HCT116 (cell line): ENCODE data around the gene CAPN1. TPM values are rescaled to one million over a fixed set of nuclear protein-coding genes. Genes with fewer than 3 reads are reported as not detected.

Experiments used
- ATAC-seq: fragments of 200-7000 bp; cut with Tn5 transposase; 2 replicates; pipeline ENCODE4 v1.9.1; 2020; ENCODE audit warnings: mild to moderate bottlenecking, moderate library complexity
- BruUV-seq: library from RNA; stranded (reverse); fragments of 400-500 nt; replicated peaks from 2 replicates; lab custom pipeline; 2021; lab: Mats Ljungman, UMichigan
- CTCF ChIA-PET: fragments of 300-600 bp; sonication (Branson Sonifier 250); formaldehyde crosslinking; loops from one replicate; lab custom pipeline; 2021; ENCODE audit warnings: antibody characterized with exemption; lab: Charles Lee
- POLR2A ChIA-PET: fragments of 300-600, 350-600 bp; sonication (Branson Sonifier 250); formaldehyde crosslinking; loops from one replicate; lab custom pipeline; 2021; ENCODE audit warnings: antibody characterized with exemption; lab: Charles Lee
- RAD21 ChIA-PET, 2 experiments: fragments of 300-600 bp; sonication (Branson Sonifier 250); formaldehyde crosslinking; loops; one replicate each; lab custom pipeline; 2023; ENCODE audit warnings: low total read pairs in 2 of 2; ENCODE audit not compliant: uncharacterized antibody in 2 of 2, unreplicated experiment in 2 of 2, low non-redundant PET in 1 of 2; lab: Charles Lee
- DNase-seq: peaks from one replicate; pipeline ENCODE4 v3.0.0-alpha.2; 2010; ENCODE audit warnings: low read depth, low spot score
- H2AFZ ChIP-seq: fragments of 200-600 bp; shearing (Covaris generic), sonication (generic); 2 replicates; pipeline ENCODE4 v1.6.1; 2017; ENCODE audit warnings: low read depth, mixed run types, mixed read lengths, antibody characterized with exemption, low read length; ENCODE audit not compliant: poor library complexity, severe bottlenecking
- H3K27ac ChIP-seq: 2 replicates; pipeline ENCODE4 v1.5.1; 2012; ENCODE audit warnings: low read depth, low read length
- H3K27me3 ChIP-seq: fragments of 200-600 bp; sonication (generic); 2 replicates; pipeline ENCODE4 v1.6.1; 2016; ENCODE audit warnings: mixed run types, low read length, mixed read lengths; ENCODE audit not compliant: insufficient read depth
- H3K36me3 ChIP-seq, 2 experiments: fragments of 200-500 bp in 1 of 2; fragments of 200-600 bp in 1 of 2; sonication (Bioruptor generic) in 1 of 2; sonication (generic) in 1 of 2; 2 replicates each; pipeline versions ENCODE4 v1.5.1 to v1.6.1; 2014 to 2016; ENCODE audit warnings: low read length in 2 of 2, inconsistent platforms in 1 of 2, mixed read lengths in 1 of 2, mixed run types in 1 of 2; ENCODE audit not compliant: insufficient read depth in 2 of 2, control insufficient read depth in 1 of 2
- H3K4me1 ChIP-seq, 2 experiments: fragments of 200-600 bp in 1 of 2; sonication (generic) in 1 of 2; 2 replicates each; pipeline versions ENCODE4 v1.5.1 to v1.6.1; 2012 to 2017; ENCODE audit warnings: low read length in 2 of 2, inconsistent platforms in 1 of 2, mild to moderate bottlenecking in 1 of 2, mixed read lengths in 1 of 2, mixed run types in 1 of 2, moderate library complexity in 1 of 2; ENCODE audit not compliant: insufficient read depth in 2 of 2, control insufficient read depth in 1 of 2
- H3K4me2 ChIP-seq: fragments of 200-600 bp; sonication (generic); 2 replicates; pipeline ENCODE4 v1.6.1; 2017; ENCODE audit warnings: mixed run types, low read length, mixed read lengths
- H3K4me3 ChIP-seq, 2 experiments: fragments of 200-600 bp in 1 of 2; sonication (generic) in 1 of 2; replicated peaks in 1 of 2; 2 replicates each; pipeline ENCODE4 v1.5.1; 2011 to 2016; ENCODE audit warnings: low read length in 2 of 2, control low read depth in 1 of 2, low read depth in 1 of 2, mild to moderate bottlenecking in 1 of 2, mixed read lengths in 1 of 2, mixed run types in 1 of 2
- H3K79me2 ChIP-seq: fragments of 200-600 bp; sonication (generic); 2 replicates; pipeline ENCODE4 v1.6.1; 2017; ENCODE audit warnings: mild to moderate bottlenecking, mixed run types, low read length, moderate library complexity, mixed read lengths; ENCODE audit not compliant: insufficient read depth
- H3K9ac ChIP-seq: fragments of 200-600 bp; sonication (generic); 2 replicates; pipeline ENCODE4 v1.6.1; 2016; ENCODE audit warnings: low read length, mixed read lengths
- H3K9me2 ChIP-seq: fragments of 200-600 bp; sonication (generic), shearing (Covaris generic); 2 replicates; pipeline ENCODE4 v1.6.1; 2017; ENCODE audit warnings: mixed run types, mild to moderate bottlenecking, moderate library complexity; ENCODE audit not compliant: insufficient read depth
- H3K9me3 ChIP-seq, 2 experiments: fragments of 200-500 bp in 1 of 2; fragments of 200-600 bp in 1 of 2; sonication (Bioruptor generic) in 1 of 2; sonication (generic) in 1 of 2; 2 replicates each; pipeline ENCODE4 v1.6.1; 2014 to 2017; ENCODE audit warnings: low read length in 2 of 2, mixed read lengths in 2 of 2, inconsistent platforms in 1 of 2, low read depth in 1 of 2, mild to moderate bottlenecking in 1 of 2, mixed run types in 1 of 2, moderate library complexity in 1 of 2; ENCODE audit not compliant: control insufficient read depth in 1 of 2, insufficient read depth in 1 of 2
- H4K20me1 ChIP-seq: fragments of 200-600 bp; sonication (generic), shearing (Covaris generic); 2 replicates; pipeline ENCODE4 v1.6.1; 2017; ENCODE audit warnings: mixed run types, mild to moderate bottlenecking, moderate library complexity; ENCODE audit not compliant: insufficient read depth
- EGR1 ChIP-seq: IDR thresholded peaks from 2 replicates; pipeline ENCODE4 v1.6.1; 2012; ENCODE audit warnings: low read depth
- EZH2phosphoT487 ChIP-seq: fragments of 200-600 bp; IDR thresholded peaks from 2 replicates; pipeline ENCODE4 v1.6.1; 2018; ENCODE audit warnings: antibody characterized with exemption, borderline replicate concordance
- FOSL1 ChIP-seq: IDR thresholded peaks from 2 replicates; pipeline ENCODE4 v1.6.1; 2012; ENCODE audit warnings: low read depth
- MAX ChIP-seq: IDR thresholded peaks from 2 replicates; pipeline ENCODE4 v1.6.1; 2012
- POLR2AphosphoS5 ChIP-seq: IDR thresholded peaks from 2 replicates; pipeline ENCODE4 v1.6.1; 2011; ENCODE audit warnings: mild to moderate bottlenecking, low read depth, low read length, moderate library complexity
- RAD21 ChIP-seq: IDR thresholded peaks from 2 replicates; pipeline ENCODE4 v1.6.1; 2012; ENCODE audit warnings: low read depth, mild to moderate bottlenecking
- SIN3A ChIP-seq: IDR thresholded peaks from 2 replicates; pipeline ENCODE4 v1.6.1; 2012; ENCODE audit warnings: low read depth
- SP1 ChIP-seq: IDR thresholded peaks from 2 replicates; pipeline ENCODE4 v1.6.1; 2012; ENCODE audit warnings: low read depth
- SRF ChIP-seq: IDR thresholded peaks from 2 replicates; pipeline ENCODE4 v1.6.1; 2012; ENCODE audit warnings: low read depth
- TCF7L2 ChIP-seq: IDR thresholded peaks from 2 replicates; pipeline ENCODE4 v1.7.0; 2011; ENCODE audit warnings: borderline replicate concordance, inconsistent platforms; ENCODE audit not compliant: insufficient read depth, insufficient read length; ENCODE audit errors: extremely low read depth
- ZFX ChIP-seq: fragments of 450-650 bp; IDR thresholded peaks from 2 replicates; pipeline ENCODE4 v1.6.1; 2017
- ZNF274 ChIP-seq: fragments of 200-500 bp; sonication (Bioruptor generic); IDR thresholded peaks from 2 replicates; pipeline ENCODE4 v1.6.1; 2014; ENCODE audit warnings: mild to moderate bottlenecking, low read depth, low read length, inconsistent platforms
- intact Hi-C: fragments of 100-400 bp; cut with micrococcal nuclease; formaldehyde crosslinking; loops from 2 replicates; pipeline ENCODE4 v1.10.0; 2022
- total RNA-seq: library from RNA; stranded (reverse); gene quantifications from one replicate; pipeline ENCODE4 v1.2.1, GENCODE V29; 2021; ENCODE audit not compliant: unreplicated experiment
- TF ChIP-seq, protein P1 (sequence below): IDR thresholded peaks from 2 replicates; pipeline ENCODE4 v1.6.1; 2012
- TF ChIP-seq, protein P2 (sequence below): IDR thresholded peaks from 2 replicates; pipeline ENCODE4 v1.6.1; 2011; ENCODE audit warnings: mild to moderate bottlenecking, low read length, moderate library complexity; ENCODE audit not compliant: insufficient replicate concordance; ENCODE audit errors: extremely low read depth
- TF ChIP-seq, protein P3 (sequence below): IDR thresholded peaks from 2 replicates; pipeline ENCODE4 v1.6.1; 2012; ENCODE audit warnings: low read depth

The CAPN1 gene
- total RNA-seq, 1 experiment from 2014 or later = 279 TPM

GRCh38 chr11:65156926-65157325, 24.8 kb upstream of the CAPN1 start:
- intact Hi-C loops = no loop called here
- Histone ChIP-seq H3K9me3 (no peaks in the 10 kb centered on the region), H3K9me2 (no peaks in the 10 kb centered on the region), H4K20me1 (no peaks in the 10 kb centered on the region), H3K4me2 (no peak overlapping the region), H3K79me2 (no peaks in the 10 kb centered on the region), H3K27me3 (no peaks in the 10 kb centered on the region), H3K9ac (no peak overlapping the region), H3K4me3 (no peak overlapping the region), H3K27ac (no peak overlapping the region), H3K4me1 (peaks cover 0 to 6% of the 10 kb centered on the region in 2 experiments; a peak in 1 of 4 replicates)
- ATAC-seq (no peak), DNase-seq (no peak)
- ChIA-PET CTCF (no interaction called here), POLR2A (no interaction called here), RAD21 (no interaction called here)
- TF ChIP-seq SRF = no peak
- no peak for TF ChIP-seq POLR2AphosphoS5
- TF ChIP-seq, protein P1, sequence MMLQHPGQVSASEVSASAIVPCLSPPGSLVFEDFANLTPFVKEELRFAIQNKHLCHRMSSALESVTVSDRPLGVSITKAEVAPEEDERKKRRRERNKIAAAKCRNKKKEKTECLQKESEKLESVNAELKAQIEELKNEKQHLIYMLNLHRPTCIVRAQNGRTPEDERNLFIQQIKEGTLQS = no peak
- no peak for TF ChIP-seq MAX
- TF ChIP-seq ZNF274 = no peak
- TF ChIP-seq, all 23 proteins: peak for 0
- no peaks in the 10 kb centered on the region for H3K36me3 ChIP-seq
- H2AFZ ChIP-seq = no peak overlapping the region
- no TSS peak for BruUV-seq

DNA sequence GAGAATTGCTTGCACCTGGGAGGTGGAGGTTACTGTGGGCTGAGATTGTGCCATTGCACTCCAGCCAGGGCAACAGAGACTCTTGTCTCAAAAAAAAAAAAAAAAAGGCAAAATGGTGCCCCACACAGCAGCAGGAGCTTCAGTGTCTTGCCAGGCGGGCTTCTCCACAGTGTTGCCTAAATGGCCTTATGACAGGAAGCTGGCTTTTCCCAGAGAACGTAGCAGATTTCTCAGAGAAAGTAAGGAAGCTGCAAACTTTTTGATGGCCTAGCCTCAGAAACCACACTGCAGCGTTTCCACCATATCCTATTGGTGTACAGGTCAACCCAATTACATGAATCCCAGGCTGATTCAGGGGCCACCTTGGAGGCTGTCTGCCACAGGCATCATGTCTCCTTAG, 24.4 kb upstream of the CAPN1 start:
- H3K4me2 ChIP-seq = no peak overlapping the region
- no peaks in the 10 kb centered on the region for H4K20me1 ChIP-seq
- peaks cover 0 to 6% of the 10 kb centered on the region in 2 experiments; a peak in 1 of 4 replicates for H3K4me1 ChIP-seq
- H3K9me2 ChIP-seq = no peaks in the 10 kb centered on the region
- no peak overlapping the region for H2AFZ ChIP-seq
- no TSS peak for BruUV-seq
- POLR2A ChIA-PET = no interaction called here
- DNase-seq (no peak), ATAC-seq (no peak)
- H3K9ac ChIP-seq = no peak overlapping the region
- CTCF ChIA-PET = no interaction called here
- intact Hi-C loops = no loop called here
- RAD21 ChIA-PET = no interaction called here
- H3K4me3 ChIP-seq = no peak overlapping the region
- H3K9me3 ChIP-seq = no peaks in the 10 kb centered on the region
- H3K36me3 ChIP-seq = no peaks in the 10 kb centered on the region
- H3K27me3 ChIP-seq = no peaks in the 10 kb centered on the region
- no peak overlapping the region for H3K27ac ChIP-seq
- H3K79me2 ChIP-seq = no peaks in the 10 kb centered on the region
- TF ChIP-seq FOSL1 (no peak), SIN3A (no peak), SRF (no peak), RAD21 (no peak), MAX (no peak), EGR1 (no peak), SP1 (no peak), TCF7L2 (no peak), ZFX (no peak), EZH2phosphoT487 (no peak)
- TF ChIP-seq, protein P2, sequence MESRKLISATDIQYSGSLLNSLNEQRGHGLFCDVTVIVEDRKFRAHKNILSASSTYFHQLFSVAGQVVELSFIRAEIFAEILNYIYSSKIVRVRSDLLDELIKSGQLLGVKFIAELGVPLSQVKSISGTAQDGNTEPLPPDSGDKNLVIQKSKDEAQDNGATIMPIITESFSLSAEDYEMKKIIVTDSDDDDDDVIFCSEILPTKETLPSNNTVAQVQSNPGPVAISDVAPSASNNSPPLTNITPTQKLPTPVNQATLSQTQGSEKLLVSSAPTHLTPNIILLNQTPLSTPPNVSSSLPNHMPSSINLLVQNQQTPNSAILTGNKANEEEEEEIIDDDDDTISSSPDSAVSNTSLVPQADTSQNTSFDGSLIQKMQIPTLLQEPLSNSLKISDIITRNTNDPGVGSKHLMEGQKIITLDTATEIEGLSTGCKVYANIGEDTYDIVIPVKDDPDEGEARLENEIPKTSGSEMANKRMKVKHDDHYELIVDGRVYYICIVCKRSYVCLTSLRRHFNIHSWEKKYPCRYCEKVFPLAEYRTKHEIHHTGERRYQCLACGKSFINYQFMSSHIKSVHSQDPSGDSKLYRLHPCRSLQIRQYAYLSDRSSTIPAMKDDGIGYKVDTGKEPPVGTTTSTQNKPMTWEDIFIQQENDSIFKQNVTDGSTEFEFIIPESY = no peak
- TF ChIP-seq, protein P3, sequence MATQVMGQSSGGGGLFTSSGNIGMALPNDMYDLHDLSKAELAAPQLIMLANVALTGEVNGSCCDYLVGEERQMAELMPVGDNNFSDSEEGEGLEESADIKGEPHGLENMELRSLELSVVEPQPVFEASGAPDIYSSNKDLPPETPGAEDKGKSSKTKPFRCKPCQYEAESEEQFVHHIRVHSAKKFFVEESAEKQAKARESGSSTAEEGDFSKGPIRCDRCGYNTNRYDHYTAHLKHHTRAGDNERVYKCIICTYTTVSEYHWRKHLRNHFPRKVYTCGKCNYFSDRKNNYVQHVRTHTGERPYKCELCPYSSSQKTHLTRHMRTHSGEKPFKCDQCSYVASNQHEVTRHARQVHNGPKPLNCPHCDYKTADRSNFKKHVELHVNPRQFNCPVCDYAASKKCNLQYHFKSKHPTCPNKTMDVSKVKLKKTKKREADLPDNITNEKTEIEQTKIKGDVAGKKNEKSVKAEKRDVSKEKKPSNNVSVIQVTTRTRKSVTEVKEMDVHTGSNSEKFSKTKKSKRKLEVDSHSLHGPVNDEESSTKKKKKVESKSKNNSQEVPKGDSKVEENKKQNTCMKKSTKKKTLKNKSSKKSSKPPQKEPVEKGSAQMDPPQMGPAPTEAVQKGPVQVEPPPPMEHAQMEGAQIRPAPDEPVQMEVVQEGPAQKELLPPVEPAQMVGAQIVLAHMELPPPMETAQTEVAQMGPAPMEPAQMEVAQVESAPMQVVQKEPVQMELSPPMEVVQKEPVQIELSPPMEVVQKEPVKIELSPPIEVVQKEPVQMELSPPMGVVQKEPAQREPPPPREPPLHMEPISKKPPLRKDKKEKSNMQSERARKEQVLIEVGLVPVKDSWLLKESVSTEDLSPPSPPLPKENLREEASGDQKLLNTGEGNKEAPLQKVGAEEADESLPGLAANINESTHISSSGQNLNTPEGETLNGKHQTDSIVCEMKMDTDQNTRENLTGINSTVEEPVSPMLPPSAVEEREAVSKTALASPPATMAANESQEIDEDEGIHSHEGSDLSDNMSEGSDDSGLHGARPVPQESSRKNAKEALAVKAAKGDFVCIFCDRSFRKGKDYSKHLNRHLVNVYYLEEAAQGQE = no peak
- TF ChIP-seq, protein P1 = no peak
